ENCODE data around the gene CRYZ.
A peak's percentile ranks its signal among the peaks of the same experiment; 100 is the strongest.

The CRYZ gene, protein sequence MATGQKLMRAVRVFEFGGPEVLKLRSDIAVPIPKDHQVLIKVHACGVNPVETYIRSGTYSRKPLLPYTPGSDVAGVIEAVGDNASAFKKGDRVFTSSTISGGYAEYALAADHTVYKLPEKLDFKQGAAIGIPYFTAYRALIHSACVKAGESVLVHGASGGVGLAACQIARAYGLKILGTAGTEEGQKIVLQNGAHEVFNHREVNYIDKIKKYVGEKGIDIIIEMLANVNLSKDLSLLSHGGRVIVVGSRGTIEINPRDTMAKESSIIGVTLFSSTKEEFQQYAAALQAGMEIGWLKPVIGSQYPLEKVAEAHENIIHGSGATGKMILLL

GRCh38 chr1:74732960-74733603 is at the start of gene CRYZ, which contains the start of gene TYW3:
Gene CRYZ, minus strand, starts transcription at chr1:74733050. Its CDS starts 8,229 bp downstream, at chr1:74724821.
Gene TYW3, plus strand, starts transcription at chr1:74733152. Its CDS starts 93 bp downstream, at chr1:74733245.
- Histone ChIP-seq H3K9me3 (no peaks in the 10 kb centered on the region), H3K27ac (peak within 1 kb of the TSS; percentile 63), H3K27me3 (no peaks in the 10 kb centered on the region), H3K4me1 (ENCODE audit: control insufficient read depth in 1 of 2, insufficient read depth in 1 of 2, low read depth in 1 of 2, low read length in 1 of 2) (peaks cover 15 to 18% of the 10 kb centered on the region in 2 experiments), H3K4me3 (ENCODE audit: low read depth in 1 of 2, low read length in 1 of 2) (peak within 1 kb of the TSS; percentile 59 to 66), H3K36me3 (peaks cover 7% of the 10 kb centered on the region)
- no peak for TF ChIP-seq CTCF (IDR thresholded peaks at IDR 0.05)

DNA sequence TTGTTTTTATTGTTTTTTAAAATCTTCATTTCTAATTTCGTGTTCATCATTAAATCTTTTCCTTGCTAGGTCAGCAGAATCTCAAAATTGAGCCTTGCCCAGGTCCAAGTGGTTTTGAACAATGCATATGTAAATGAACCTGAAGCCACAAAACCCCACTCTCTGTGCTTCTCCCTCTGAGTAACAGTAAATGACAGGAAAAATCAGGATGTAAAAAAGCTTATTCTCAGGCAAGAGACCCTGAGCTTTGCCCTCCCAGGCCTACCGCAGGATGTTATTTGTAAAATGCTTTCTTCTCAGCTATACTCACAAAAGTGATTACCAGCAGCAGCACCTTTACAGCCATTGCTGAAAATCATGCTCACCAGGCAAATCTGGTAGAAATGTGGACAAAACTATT is 47.7 kb upstream of the CRYZ start:
- no peak for TF ChIP-seq CTCF (IDR thresholded peaks at IDR 0.05)
- Histone ChIP-seq H3K4me1 (ENCODE audit: control insufficient read depth in 1 of 2, insufficient read depth in 1 of 2, low read depth in 1 of 2, low read length in 1 of 2) (no peaks in the 10 kb centered on the region), H3K9me3 (no peaks in the 10 kb centered on the region), H3K36me3 (no peaks in the 10 kb centered on the region), H3K27ac (no peak overlapping the region), H3K4me3 (ENCODE audit: low read depth in 1 of 2, low read length in 1 of 2) (no peak overlapping the region), H3K27me3 (peaks cover 14% of the 10 kb centered on the region)

DNA sequence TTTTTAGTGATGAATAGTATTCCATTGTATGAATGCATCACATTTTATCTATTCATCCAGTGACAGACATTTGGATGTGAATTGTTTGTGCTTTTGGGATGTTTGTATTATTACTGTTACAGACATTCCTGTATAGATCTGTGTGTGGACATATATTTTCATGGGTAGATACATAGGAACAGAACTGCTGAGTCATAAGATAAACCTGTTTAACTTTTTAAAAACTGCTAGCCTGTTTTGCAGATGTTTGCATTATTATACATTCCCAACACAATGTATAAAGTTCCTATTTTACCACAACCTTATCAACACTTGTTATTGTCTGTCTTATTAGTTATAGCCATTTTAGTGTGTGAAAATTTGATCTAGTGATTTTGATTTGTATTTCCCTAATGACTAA is 46.9 kb upstream of the CRYZ start:
- H3K27me3 ChIP-seq: peaks cover 22% of the 10 kb centered on the region
- no peaks in the 10 kb centered on the region for H3K4me1 ChIP-seq (ENCODE audit: control insufficient read depth in 1 of 2, insufficient read depth in 1 of 2, low read depth in 1 of 2, low read length in 1 of 2)
- no peak overlapping the region for H3K4me3 ChIP-seq (ENCODE audit: low read depth in 1 of 2, low read length in 1 of 2)
- no peaks in the 10 kb centered on the region for H3K36me3 ChIP-seq
- no peaks in the 10 kb centered on the region for H3K9me3 ChIP-seq
- H3K27ac ChIP-seq: no peak overlapping the region
- no peak for TF ChIP-seq CTCF (IDR thresholded peaks at IDR 0.05)

GRCh38 chr1:74777525-74777924 is 44.7 kb upstream of the CRYZ start:
- Histone ChIP-seq H3K9me3 (no peaks in the 10 kb centered on the region), H3K4me1 (ENCODE audit: control insufficient read depth in 1 of 2, insufficient read depth in 1 of 2, low read depth in 1 of 2, low read length in 1 of 2) (no peaks in the 10 kb centered on the region), H3K36me3 (no peaks in the 10 kb centered on the region), H3K27ac (no peak overlapping the region), H3K4me3 (ENCODE audit: low read depth in 1 of 2, low read length in 1 of 2) (no peak overlapping the region), H3K27me3 (peaks cover 34% of the 10 kb centered on the region)
- TF ChIP-seq CTCF (IDR thresholded peaks at IDR 0.05): no peak

- H3K4me1 ChIP-seq (ENCODE audit: control insufficient read depth in 1 of 2, insufficient read depth in 1 of 2, low read depth in 1 of 2, low read length in 1 of 2): no peaks in the 10 kb centered on the region
- TF ChIP-seq CTCF (IDR thresholded peaks at IDR 0.05): no peak
- H3K9me3 ChIP-seq: no peaks in the 10 kb centered on the region
- no peaks in the 10 kb centered on the region for H3K36me3 ChIP-seq
- H3K4me3 ChIP-seq (ENCODE audit: low read depth in 1 of 2, low read length in 1 of 2): no peak overlapping the region
- peaks cover 34% of the 10 kb centered on the region for H3K27me3 ChIP-seq
- no peak overlapping the region for H3K27ac ChIP-seq
Observed at GRCh38 chr1:74775735-74776134, 42.9 kb upstream of the CRYZ start.
